Psoas muscle (tissue), 8 donors: ENCODE results near the gene TNNI3K. TPM values are rescaled to one million over a fixed set of nuclear protein-coding genes. Genes with fewer than 3 reads are reported as not detected.

Source experiments
- ATAC-seq, 4 donors: fragments of 200-7000 bp; cut with Tn5 transposase; one replicate each; pipeline ENCODE4 v1.9.1; 2020; ENCODE audit warnings: moderate library complexity in 3 of 4, mild to moderate bottlenecking in 2 of 4
- DNase-seq, 2 donors: peaks; one replicate each; pipeline ENCODE4 v3.0.0-alpha.2; 2020
- H3K27ac ChIP-seq: fragments of 200-600 bp; one replicate; pipeline ENCODE4 v1.8.0; 2022
- H3K27me3 ChIP-seq, 3 donors: fragments of 200-600 bp in 1 of 3; one replicate each; pipeline versions ENCODE4 v1.6.1 to v1.8.0; 2013 to 2022; ENCODE audit warnings: low read length in 2 of 3, mild to moderate bottlenecking in 2 of 3, moderate library complexity in 1 of 3; ENCODE audit not compliant: insufficient read depth in 3 of 3
- H3K36me3 ChIP-seq, 2 donors: fragments of 200-600 bp in 1 of 2; one replicate each; pipeline versions ENCODE4 v1.6.1 to v1.8.0; 2013 to 2022; ENCODE audit warnings: low read depth in 1 of 2, mild to moderate bottlenecking in 1 of 2, moderate library complexity in 1 of 2; ENCODE audit not compliant: insufficient read depth in 1 of 2
- H3K4me1 ChIP-seq: fragments of 200-600 bp; one replicate; pipeline ENCODE4 v1.8.0; 2022
- H3K4me3 ChIP-seq: fragments of 200-600 bp; one replicate; pipeline ENCODE4 v1.8.0; 2022; ENCODE audit warnings: mild to moderate bottlenecking
- H3K9me3 ChIP-seq: fragments of 200-600 bp; one replicate; pipeline ENCODE4 v1.8.0; 2022
- WGBS, 3 donors: extraction: QIAGEN DNeasy Blood & Tissue Kit; methylation state at CpG; one replicate each; pipeline versions ENCODE4 v1.1.6 to v1.1.7; 2013; 5-methylcytosine and 5-hydroxymethylcytosine counted together
- intact Hi-C, 2 donors: fragments of 100-400 bp; cut with DNase I; formaldehyde crosslinking; loops; one replicate each; pipeline versions ENCODE4 v1.11.0 to v1.14.2; 2022
- polyA plus RNA-seq, 3 donors: library from polyadenylated mRNA; stranded (reverse); fragments of 200-250 nt; gene quantifications; one replicate each; pipeline ENCODE4 v1.2.3, GENCODE V29; 2013
- total RNA-seq, 4 donors: library from RNA; stranded (reverse); fragmentation: NEBNext Ultra II Directional in 2 of 4; extraction: Animal tissue kit (Norgen Biotek cat#: 25700) in 2 of 4; gene quantifications; one replicate each; pipeline versions ENCODE4 v1.2.1 to v1.2.4, GENCODE V29; 2021 to 2023
- TF ChIP-seq, protein P1 (sequence below): fragments of 200-600 bp; IDR thresholded peaks from one replicate; pipeline ENCODE4 v1.8.0; 2022; ENCODE audit warnings: antibody characterized with exemption
- donor health status: healthy with polysubstance abuse.
- donor health status: DM: no; HTN: no; CAD: no; lungs with moderate emphysema.
- donor health status: Bipolar disorder and iron deficiency.
- donor health status: healthy.
- donor health status: DM: yes; HTN: yes; CAD: no.
- donor health status: DM: no; HTN: no; CAD: no.
- donor health status: DM: no; HTN: no; CAD: no.
- donor health status: DM: yes; HTN: yes; CAD: no.

Gene TNNI3K
- total and polyA plus RNA-seq, 7 donors: 0.12 to 2.4 (median 1.2) TPM

DNA sequence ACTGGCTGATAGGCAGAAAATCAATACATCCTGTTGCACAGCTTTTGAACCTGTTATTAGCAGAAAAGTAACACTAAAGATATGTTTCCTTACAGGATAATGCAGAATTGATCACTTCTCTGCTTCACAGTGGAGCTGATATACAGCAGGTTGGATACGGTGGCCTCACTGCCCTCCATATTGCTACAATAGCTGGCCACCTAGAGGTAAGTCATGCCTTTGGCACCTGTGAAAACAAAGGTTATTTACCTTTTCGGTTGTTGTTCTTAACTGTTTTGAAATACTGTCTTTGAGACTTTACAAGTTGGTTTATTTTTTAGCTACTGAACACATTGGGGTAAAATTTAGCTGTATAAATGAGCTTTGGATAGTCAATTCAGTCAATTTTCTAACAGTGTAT is 36.3 kb downstream of the TNNI3K start:
- ATAC-seq (no peak), DNase-seq (no peak)
- Histone ChIP-seq H3K36me3 (peaks cover 0 to 7% of the 10 kb centered on the region in 2 donors), H3K27ac (no peak overlapping the region), H3K27me3 (no peaks in the 10 kb centered on the region), H3K9me3 (no peaks in the 10 kb centered on the region), H3K4me1 (no peaks in the 10 kb centered on the region), H3K4me3 (no peak overlapping the region)
- TF ChIP-seq, protein P1, sequence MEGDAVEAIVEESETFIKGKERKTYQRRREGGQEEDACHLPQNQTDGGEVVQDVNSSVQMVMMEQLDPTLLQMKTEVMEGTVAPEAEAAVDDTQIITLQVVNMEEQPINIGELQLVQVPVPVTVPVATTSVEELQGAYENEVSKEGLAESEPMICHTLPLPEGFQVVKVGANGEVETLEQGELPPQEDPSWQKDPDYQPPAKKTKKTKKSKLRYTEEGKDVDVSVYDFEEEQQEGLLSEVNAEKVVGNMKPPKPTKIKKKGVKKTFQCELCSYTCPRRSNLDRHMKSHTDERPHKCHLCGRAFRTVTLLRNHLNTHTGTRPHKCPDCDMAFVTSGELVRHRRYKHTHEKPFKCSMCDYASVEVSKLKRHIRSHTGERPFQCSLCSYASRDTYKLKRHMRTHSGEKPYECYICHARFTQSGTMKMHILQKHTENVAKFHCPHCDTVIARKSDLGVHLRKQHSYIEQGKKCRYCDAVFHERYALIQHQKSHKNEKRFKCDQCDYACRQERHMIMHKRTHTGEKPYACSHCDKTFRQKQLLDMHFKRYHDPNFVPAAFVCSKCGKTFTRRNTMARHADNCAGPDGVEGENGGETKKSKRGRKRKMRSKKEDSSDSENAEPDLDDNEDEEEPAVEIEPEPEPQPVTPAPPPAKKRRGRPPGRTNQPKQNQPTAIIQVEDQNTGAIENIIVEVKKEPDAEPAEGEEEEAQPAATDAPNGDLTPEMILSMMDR: no peak
- 74 to 83% (median 80%) methylated on average over 2 of the region's 2 CpGs for WGBS, 3 donors
- intact Hi-C loops: no loop called here

DNA sequence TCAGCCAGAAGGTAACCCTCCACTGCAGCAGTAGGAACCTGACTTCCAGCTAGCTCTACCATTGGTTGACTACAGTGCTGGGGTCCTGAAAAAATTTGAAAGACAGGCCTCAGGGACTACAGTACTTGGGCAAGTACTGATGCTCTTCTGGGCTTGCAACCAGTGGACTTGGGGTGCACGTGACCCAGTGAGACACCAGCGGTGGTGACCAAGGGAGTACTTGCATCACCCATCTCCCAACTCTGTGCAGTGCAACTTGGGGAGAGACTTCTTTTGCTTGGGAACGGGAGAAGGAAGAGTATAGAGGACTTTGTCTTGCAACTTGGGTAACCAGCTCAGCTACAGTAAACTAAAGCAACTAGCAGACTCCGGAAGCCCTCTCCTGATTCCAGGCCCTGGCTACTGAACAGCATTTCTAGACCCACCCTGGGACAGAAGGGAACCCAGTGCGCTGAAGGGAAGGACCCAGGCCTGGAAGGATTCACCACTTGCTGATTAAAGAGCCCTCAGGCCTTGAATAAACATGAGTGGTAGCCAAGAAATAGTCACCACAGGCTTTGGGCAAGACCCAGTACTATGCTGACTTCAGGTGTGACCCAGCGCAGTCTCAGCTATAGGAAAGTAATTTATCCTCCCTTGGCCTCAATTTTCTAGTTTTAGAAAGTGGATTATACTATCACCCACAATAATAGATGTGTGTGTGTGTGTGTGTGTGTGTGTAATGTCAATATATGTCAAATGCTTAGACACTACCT is 45.6 kb downstream of the TNNI3K start:
- no peaks in the 10 kb centered on the region for H3K36me3 ChIP-seq
- H3K4me3 ChIP-seq: no peak overlapping the region
- no peaks in the 10 kb centered on the region for H3K4me1 ChIP-seq
- WGBS, 3 donors: 91 to 98% (median 95%) methylated on average over 6 of the region's 6 CpGs
- no peak overlapping the region for H3K27ac ChIP-seq
- ATAC-seq (no peak), DNase-seq (no peak)
- TF ChIP-seq, protein P1: no peak
- H3K27me3 ChIP-seq: no peaks in the 10 kb centered on the region
- intact Hi-C loops: no loop called here
- H3K9me3 ChIP-seq: no peaks in the 10 kb centered on the region

DNA sequence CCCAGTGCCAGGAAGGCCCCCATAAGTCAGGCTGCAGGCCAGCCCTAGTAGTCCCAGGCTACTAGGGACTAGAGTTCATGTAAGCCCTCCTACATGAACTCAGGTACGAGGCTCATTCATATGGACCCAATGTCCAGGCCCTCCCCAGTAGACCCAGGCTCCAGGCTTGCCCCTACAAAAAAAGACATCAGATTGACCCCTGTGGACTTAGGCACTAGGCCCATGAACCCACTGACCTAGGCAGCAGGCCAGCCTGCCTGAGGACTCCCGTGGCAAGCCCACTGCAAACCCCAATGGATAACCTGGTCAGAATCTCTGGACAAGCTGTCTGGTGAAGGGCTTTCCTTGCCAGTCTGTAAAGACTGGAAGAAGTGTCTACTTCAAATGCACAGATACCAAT is 51.2 kb downstream of the TNNI3K start:
- intact Hi-C loops: no loop called here
- WGBS, 3 donors: 86 to 96% (median 87%) methylated on average over 2 of the region's 2 CpGs
- DNase-seq (no peak), ATAC-seq (no peak)
- Histone ChIP-seq H3K4me3 (no peak overlapping the region), H3K27ac (no peak overlapping the region), H3K27me3 (no peaks in the 10 kb centered on the region), H3K9me3 (no peaks in the 10 kb centered on the region), H3K36me3 (no peaks in the 10 kb centered on the region), H3K4me1 (no peaks in the 10 kb centered on the region)
- TF ChIP-seq, protein P1: no peak

DNA sequence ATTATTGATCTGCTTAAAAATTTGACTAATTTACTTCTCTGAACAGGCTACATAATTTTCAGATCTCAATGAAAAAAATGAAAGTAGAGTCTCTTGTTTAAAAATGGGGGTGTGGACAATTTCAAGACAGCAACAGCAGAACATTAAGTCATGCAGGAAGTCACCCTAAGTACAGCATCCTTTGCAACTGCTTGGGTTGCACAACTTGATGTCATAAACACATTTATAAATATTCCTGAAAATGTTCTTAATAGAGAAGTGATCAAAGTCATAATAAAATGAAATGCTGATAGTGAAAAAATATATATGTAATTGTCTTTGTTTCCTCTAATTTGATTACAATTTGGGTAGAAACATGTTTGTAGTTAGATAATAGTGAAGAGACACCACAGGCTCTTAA is 79.3 kb downstream of the TNNI3K start:
- intact Hi-C loops: no loop called here
- Histone ChIP-seq H3K27ac (no peak overlapping the region), H3K27me3 (no peaks in the 10 kb centered on the region), H3K9me3 (no peaks in the 10 kb centered on the region), H3K36me3 (no peaks in the 10 kb centered on the region), H3K4me1 (no peaks in the 10 kb centered on the region), H3K4me3 (no peak overlapping the region)
- no peak for DNase-seq
- TF ChIP-seq, protein P1: no peak
- no peak for ATAC-seq

DNA sequence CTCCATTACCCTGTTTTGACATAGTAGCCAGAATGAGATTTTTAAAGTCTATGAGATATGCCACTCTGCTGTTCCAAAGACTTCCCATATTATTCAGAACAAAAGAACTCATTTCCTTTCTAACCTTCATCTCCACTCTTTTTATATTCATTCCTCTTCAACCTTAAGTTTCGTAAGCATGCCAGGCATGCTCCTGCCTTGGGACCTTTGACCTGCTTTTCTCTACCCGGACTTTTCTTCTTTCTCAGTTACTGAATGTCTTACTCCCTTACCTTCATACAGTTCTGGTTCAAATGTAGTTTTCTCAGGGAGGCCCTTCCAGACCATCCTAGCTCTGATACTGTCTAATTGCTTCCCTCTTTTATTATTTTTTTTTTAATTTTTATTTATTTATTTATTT is 81.1 kb downstream of the TNNI3K start:
- Histone ChIP-seq H3K27ac (no peak overlapping the region), H3K4me3 (no peak overlapping the region), H3K36me3 (no peaks in the 10 kb centered on the region), H3K9me3 (no peaks in the 10 kb centered on the region), H3K4me1 (no peaks in the 10 kb centered on the region), H3K27me3 (no peaks in the 10 kb centered on the region)
- ATAC-seq (no peak), DNase-seq (no peak)
- 55 to 73% (median 65%) methylated on average over 2 of the region's 2 CpGs for WGBS, 3 donors
- TF ChIP-seq, protein P1: no peak
- intact Hi-C loops: loop anchor here in 1 of 2 donors (5.0 kb wide), 1 partner anchor 1719 kb away; no protein-coding TSS in a partner anchor
